SU-DHL-6 (cell line): ENCODE results near the gene KPNA3.

ENCODE experiments used
- H2AFZ ChIP-seq: fragments of 200-600 bp; sonication (generic); 2 replicates; pipeline ENCODE4 v1.6.1; 2014; ENCODE audit warnings: low read depth, mild to moderate bottlenecking, moderate library complexity, mixed read lengths, antibody characterized with exemption, low read length; ENCODE audit not compliant: severe bottlenecking
- H3F3A ChIP-seq: fragments of 200-600 bp; shearing (Covaris generic); 2 replicates; pipeline ENCODE4 v1.6.0; 2016; ENCODE audit warnings: antibody characterized with exemption, mild to moderate bottlenecking; ENCODE audit not compliant: insufficient read depth
- H3K27ac ChIP-seq: fragments of 200-600 bp; sonication (generic); 2 replicates; pipeline ENCODE4 v1.5.1; 2016; ENCODE audit warnings: low read depth, mild to moderate bottlenecking, low read length, moderate library complexity, mixed read lengths
- H3K27me3 ChIP-seq: fragments of 200-600 bp; sonication (generic), shearing (Covaris generic); 2 replicates; pipeline ENCODE4 v1.6.0; 2014; ENCODE audit warnings: mild to moderate bottlenecking, low read length
- H3K36me3 ChIP-seq: fragments of 200-600 bp; sonication (generic); 2 replicates; pipeline ENCODE4 v1.6.1; 2014; ENCODE audit warnings: mild to moderate bottlenecking, low read length, mixed read lengths
- H3K4me2 ChIP-seq: fragments of 300-600, 200-600 bp; shearing (Covaris generic), sonication (generic); 2 replicates; pipeline ENCODE4 v1.6.0; 2014; ENCODE audit warnings: low read length, low read depth, mild to moderate bottlenecking; ENCODE audit not compliant: poor library complexity, severe bottlenecking
- H3K4me3 ChIP-seq: fragments of 200-600 bp; sonication (generic); 2 replicates; pipeline ENCODE4 v1.5.1; 2014; ENCODE audit warnings: antibody characterized with exemption, low read length, mild to moderate bottlenecking, mixed read lengths; ENCODE audit not compliant: insufficient read depth, poor library complexity, severe bottlenecking
- H3K79me2 ChIP-seq: fragments of 200-600 bp; sonication (generic); 2 replicates; pipeline ENCODE4 v1.6.1; 2014; ENCODE audit warnings: mild to moderate bottlenecking, low read length, moderate library complexity; ENCODE audit not compliant: insufficient read depth
- H3K9ac ChIP-seq: fragments of 200-600 bp; sonication (generic); 2 replicates; pipeline ENCODE4 v1.7.0; 2014; ENCODE audit warnings: mild to moderate bottlenecking, low read length
- H3K9me2 ChIP-seq: fragments of 200-600 bp; sonication (generic); replicated peaks from 2 replicates; pipeline ENCODE4 v1.6.1; 2014; ENCODE audit warnings: low read length; ENCODE audit not compliant: insufficient read depth
- H3K9me3 ChIP-seq: fragments of 200-600 bp; sonication (generic); 2 replicates; pipeline ENCODE4 v1.6.1; 2014; ENCODE audit warnings: low read length, mixed read lengths; ENCODE audit not compliant: insufficient read depth
- H4K20me1 ChIP-seq: fragments of 200-600 bp; sonication (generic); 2 replicates; pipeline ENCODE4 v1.6.1; 2014; ENCODE audit warnings: low read depth, mild to moderate bottlenecking, antibody characterized with exemption, low read length, moderate library complexity, mixed read lengths
- CTCF ChIP-seq: fragments of 200-600 bp; sonication (generic); IDR thresholded peaks from one replicate; pipeline ENCODE4 v1.5.1; 2017; ENCODE audit warnings: antibody characterized with exemption, mild to moderate bottlenecking, low read length, moderate library complexity; ENCODE audit not compliant: insufficient read depth, poor library complexity, severe bottlenecking
- EZH2phosphoT487 ChIP-seq: fragments of 200-600 bp; sonication (generic), shearing (Covaris generic); conservative IDR thresholded peaks from 2 replicates; pipeline ENCODE4 v1.6.1; 2018; ENCODE audit warnings: mild to moderate bottlenecking, antibody characterized with exemption, low read length, moderate library complexity, mixed read lengths

Gene KPNA3

GRCh38 chr13:49693877-49694276 lies 98.6 kb downstream of the KPNA3 start:
- H3K9me3 ChIP-seq = no peaks in the 10 kb centered on the region
- H3K4me3 ChIP-seq = no peak overlapping the region
- H3K27me3 ChIP-seq = no peaks in the 10 kb centered on the region
- H3K4me2 ChIP-seq = no peak overlapping the region
- no peak overlapping the region for H3K27ac ChIP-seq
- peaks cover 9% of the 10 kb centered on the region; the same call in 1 of the 2 replicates for H3K79me2 ChIP-seq
- H3K9ac ChIP-seq = no peak overlapping the region
- peaks cover 13% of the 10 kb centered on the region; the same call in 1 of the 2 replicates for H3F3A ChIP-seq
- 0 out of 2 replicates have a peak, but pooled peaks cover under 1% of the 10 kb centered on the region for H3K36me3 ChIP-seq
- H2AFZ ChIP-seq = no peak overlapping the region
- TF ChIP-seq CTCF (no peak), EZH2phosphoT487 (no peak)
- no peaks in the 10 kb centered on the region for H4K20me1 ChIP-seq
- H3K9me2 ChIP-seq = no peaks in the 10 kb centered on the region

DNA sequence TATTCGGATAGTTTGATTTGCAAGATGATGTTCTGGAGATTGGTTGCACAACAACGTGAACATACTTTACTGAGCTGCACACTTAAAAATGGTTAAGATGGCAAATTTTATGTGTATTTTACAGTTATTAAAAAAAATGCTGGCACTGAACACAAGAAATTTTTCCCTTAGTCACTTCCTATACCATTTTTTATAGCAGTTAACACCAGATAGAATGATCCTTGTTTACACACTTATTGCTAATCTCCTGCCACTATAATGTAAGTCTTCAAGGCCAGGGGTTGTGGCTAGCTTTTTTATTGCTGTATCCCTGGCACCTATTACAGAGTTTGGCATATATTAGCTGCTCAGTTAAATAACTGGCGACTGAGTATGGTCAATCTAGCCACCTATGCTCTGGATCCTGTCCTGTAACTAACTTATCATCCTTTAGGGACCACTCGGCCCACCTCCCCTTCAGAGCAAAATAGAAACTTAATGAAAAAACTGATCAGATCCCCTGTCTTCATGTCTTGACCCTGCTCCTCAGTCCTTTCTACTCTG lies 99.2 kb downstream of the KPNA3 start:
- Histone ChIP-seq H3K4me3 (no peak overlapping the region), H3K27ac (no peak overlapping the region), H3K27me3 (no peaks in the 10 kb centered on the region), H3K79me2 (peaks cover 11% of the 10 kb centered on the region; the same call in 1 of the 2 replicates), H3F3A (peaks cover 13% of the 10 kb centered on the region; the same call in 1 of the 2 replicates), H4K20me1 (no peaks in the 10 kb centered on the region), H3K36me3 (no peaks in the 10 kb centered on the region), H3K9me3 (no peaks in the 10 kb centered on the region), H2AFZ (no peak overlapping the region), H3K9ac (no peak overlapping the region), H3K9me2 (no peaks in the 10 kb centered on the region), H3K4me2 (no peak overlapping the region)
- TF ChIP-seq EZH2phosphoT487 = no peak
- no peak for TF ChIP-seq CTCF

- Histone ChIP-seq H3K27me3 (no peaks in the 10 kb centered on the region), H3K4me2 (peak within 1 kb of the TSS; percentile 84), H3K79me2 (peaks cover 11% of the 10 kb centered on the region; the same call in 1 of the 2 replicates), H4K20me1 (no peaks in the 10 kb centered on the region), H3K27ac (peak within 1 kb of the TSS; percentile 23), H3K9me2 (no peaks in the 10 kb centered on the region), H3K9ac (peak within 1 kb of the TSS; percentile 67), H2AFZ (peak within 1 kb of the TSS; percentile 78), H3K4me3 (peak within 1 kb of the TSS; percentile 71), H3F3A (peaks cover 13% of the 10 kb centered on the region; the same call in 1 of the 2 replicates), H3K9me3 (no peaks in the 10 kb centered on the region), H3K36me3 (no peaks in the 10 kb centered on the region)
- TF ChIP-seq CTCF = no peak
- no peak for TF ChIP-seq EZH2phosphoT487
Measured at GRCh38 chr13:49690995-49691784, 101.3 kb downstream of the KPNA3 start, which contains the start of gene EBPL. TSS of gene EBPL (minus strand) at chr13:49691486. CDS start at chr13:49691424, 62 bp downstream.
